ENCODE results near the gene NMRAL1. TPM values are rescaled to one million over a fixed set of nuclear protein-coding genes. Genes with fewer than 3 reads are reported as not detected.

The NMRAL1 gene
- polyA plus RNA-seq, 3 donors = 39.2 to 57.0 (median 49.4) TPM

- DNase-seq = no peak
- H3K79me2 ChIP-seq (ENCODE audit: insufficient read depth, low read length) = no peaks in the 10 kb centered on the region
- H3K4me2 ChIP-seq (replicated peaks; ENCODE audit: extremely low read depth, low read length, poor library complexity, severe bottlenecking) = no peak overlapping the region
- Mint-ChIP-seq H3K27me3 (ENCODE audit: low read depth in 3 of 3) (peaks cover 0 to 2% (median 0%) of the 10 kb centered on the region in 3 donors), H3K36me3 (peaks cover 57 to 89% of the 10 kb centered on the region in 2 donors), H3K9me3 (no peaks in the 10 kb centered on the region), H3K27ac (peak overlapping the region in 2 of 7 donors; percentile 15 to 53), H3K4me3 (peak overlapping the region in 1 of 2 donors; percentile 31), H3K4me1 (peaks cover 3% of the 10 kb centered on the region)
- H2AFZ ChIP-seq (ENCODE audit: insufficient read depth, low read depth, low read length, poor library complexity, severe bottlenecking) = no peak overlapping the region
- no peak overlapping the region for H3K9ac ChIP-seq (ENCODE audit: insufficient read depth, low read length, poor library complexity, severe bottlenecking)
- TF ChIP-seq CTCF (IDR thresholded peaks at IDR 0.05) = no peak
- WGBS (ENCODE audit: insufficient coverage) = 85% methylated on average over 27 of the region's 32 CpGs
- H3K9me3 ChIP-seq (replicated peaks in 1 of 2; ENCODE audit: control insufficient read depth in 1 of 2, insufficient read depth in 1 of 2, low read length in 2 of 2) = no peaks in the 10 kb centered on the region
- H3K27ac ChIP-seq (ENCODE audit: low read depth in 1 of 2, low read length in 2 of 2) = no peak overlapping the region
- H3K27me3 ChIP-seq (ENCODE audit: control insufficient read depth in 2 of 2, insufficient read depth in 2 of 2, low read length in 2 of 2) = no peaks in the 10 kb centered on the region
- no peaks in the 10 kb centered on the region for H4K20me1 ChIP-seq (ENCODE audit: insufficient read depth, low read length)
- peaks cover 2 to 5% of the 10 kb centered on the region in 2 donors for H3K4me1 ChIP-seq (ENCODE audit: control insufficient read depth in 1 of 2, insufficient read depth in 2 of 2, low read length in 2 of 2)
- intact Hi-C loops (cut with micrococcal nuclease) = loop anchor here in 1 of 2 donors (5.0 kb wide), 1 partner anchor 39 kb away; the partner anchor contains the start of gene DNAJA3
- peaks cover 52 to 75% of the 10 kb centered on the region in 2 donors for H3K36me3 ChIP-seq (replicated peaks in 1 of 2; ENCODE audit: control insufficient read depth in 1 of 2, insufficient read depth in 2 of 2, low read length in 2 of 2)
- H3K4me3 ChIP-seq (replicated peaks in 1 of 3; ENCODE audit: low read depth in 2 of 3, low read length in 3 of 3) = no peak overlapping the region
Measured at GRCh38 chr16:4465977-4466779, 8.2 kb downstream of the NMRAL1 start.

- H3K27me3 ChIP-seq (ENCODE audit: control insufficient read depth in 2 of 2, insufficient read depth in 2 of 2, low read length in 2 of 2) = no peaks in the 10 kb centered on the region
- Mint-ChIP-seq H3K9me3 (peaks cover 0 to 2% (median 0%) of the 10 kb centered on the region in 7 donors), H3K4me1 (peaks cover 19% of the 10 kb centered on the region), H3K27ac (peak overlapping the region in 1 of 7 donors; percentile 42), H3K36me3 (peaks cover 53 to 73% of the 10 kb centered on the region in 2 donors), H3K27me3 (ENCODE audit: low read depth in 3 of 3) (peaks cover 0 to 2% (median 1%) of the 10 kb centered on the region in 3 donors), H3K4me3 (no peak overlapping the region)
- WGBS (ENCODE audit: insufficient coverage) = 98% methylated on average over 21 of the region's 22 CpGs
- peaks cover 18 to 22% of the 10 kb centered on the region in 2 donors for H3K4me1 ChIP-seq (ENCODE audit: control insufficient read depth in 1 of 2, insufficient read depth in 2 of 2, low read length in 2 of 2)
- DNase-seq = no peak
- no peak overlapping the region for H2AFZ ChIP-seq (ENCODE audit: insufficient read depth, low read depth, low read length, poor library complexity, severe bottlenecking)
- intact Hi-C loops (cut with micrococcal nuclease) = no loop called here
- H3K79me2 ChIP-seq (ENCODE audit: insufficient read depth, low read length) = no peaks in the 10 kb centered on the region
- H3K4me3 ChIP-seq (replicated peaks in 1 of 3; ENCODE audit: low read depth in 2 of 3, low read length in 3 of 3) = no peak overlapping the region
- no peak overlapping the region for H3K27ac ChIP-seq (ENCODE audit: low read depth in 1 of 2, low read length in 2 of 2)
- no peaks in the 10 kb centered on the region for H4K20me1 ChIP-seq (ENCODE audit: insufficient read depth, low read length)
- no peak overlapping the region for H3K4me2 ChIP-seq (replicated peaks; ENCODE audit: extremely low read depth, low read length, poor library complexity, severe bottlenecking)
- H3K9ac ChIP-seq (ENCODE audit: insufficient read depth, low read length, poor library complexity, severe bottlenecking) = no peak overlapping the region
- H3K36me3 ChIP-seq (replicated peaks in 1 of 2; ENCODE audit: control insufficient read depth in 1 of 2, insufficient read depth in 2 of 2, low read length in 2 of 2) = peaks cover 47 to 72% of the 10 kb centered on the region in 2 donors
- no peak for TF ChIP-seq CTCF (IDR thresholded peaks at IDR 0.05)
- H3K9me3 ChIP-seq (replicated peaks in 1 of 2; ENCODE audit: control insufficient read depth in 1 of 2, insufficient read depth in 1 of 2, low read length in 2 of 2) = no peaks in the 10 kb centered on the region
Measured at GRCh38 chr16:4463522-4464163, 10.8 kb downstream of the NMRAL1 start.

Data from CD14-positive monocyte (primary cell).